ENCODE measurements around the gene CDKAL1.
"Not testable (repeated sequence)": the region's sequence is repeated elsewhere in the genome, so short reads cannot be mapped to it uniquely, and the experiment has no call there.

The CDKAL1 gene

GRCh38 chr6:20606831-20607230 is 72.6 kb downstream of the CDKAL1 start:
- H3K27ac ChIP-seq = no peak overlapping the region
- H3K4me3 ChIP-seq = no peak overlapping the region
- no peak for TF ChIP-seq CTCF (IDR thresholded peaks at IDR 0.05)
- no peak for DNase-seq (ENCODE audit: low spot score)

- Histone ChIP-seq H3K27ac (no peak overlapping the region), H3K4me3 (no peak overlapping the region)
- no peak for DNase-seq (ENCODE audit: low spot score)
- no peak for TF ChIP-seq CTCF (IDR thresholded peaks at IDR 0.05)
These were observed 74.1 kb downstream of the CDKAL1 start for GRCh38 chr6:20608356-20608755.

- DNase-seq (ENCODE audit: low spot score) = no peak
- no peak overlapping the region for H3K27ac ChIP-seq
- no peak overlapping the region for H3K4me3 ChIP-seq
- TF ChIP-seq CTCF (IDR thresholded peaks at IDR 0.05) = no peak
These were observed 74.6 kb downstream of the CDKAL1 start for GRCh38 chr6:20608905-20609304.

- not testable (repeated sequence) for DNase-seq (ENCODE audit: low spot score); H3K27ac ChIP-seq
These were observed 75.7 kb downstream of the CDKAL1 start for GRCh38 chr6:20609924-20610323.

GRCh38 chr6:20610636-20611370 is 76.5 kb downstream of the CDKAL1 start:
- TF ChIP-seq CTCF (IDR thresholded peaks at IDR 0.05) = no peak
- DNase-seq (ENCODE audit: low spot score) = no peak
- H3K27ac ChIP-seq = no peak overlapping the region
- no peak overlapping the region for H3K4me3 ChIP-seq

More at GRCh38 chr6:20609924-20610323, 75.7 kb downstream of the CDKAL1 start:
- H3K4me3 ChIP-seq = not testable (repeated sequence)

GRCh38 chr6:20617537-20617936 is 83.3 kb downstream of the CDKAL1 start:
- H3K4me3 ChIP-seq; DNase-seq (ENCODE audit: low spot score); H3K27ac ChIP-seq: not testable (repeated sequence)

GRCh38 chr6:20620043-20620442 is 85.8 kb downstream of the CDKAL1 start:
- H3K27ac ChIP-seq = no peak overlapping the region
- TF ChIP-seq CTCF (IDR thresholded peaks at IDR 0.05) = no peak
- no peak overlapping the region for H3K4me3 ChIP-seq
- no peak for DNase-seq (ENCODE audit: low spot score)

GRCh38 chr6:20623761-20624160 is 89.5 kb downstream of the CDKAL1 start:
- TF ChIP-seq CTCF (IDR thresholded peaks at IDR 0.05) = no peak
- DNase-seq (ENCODE audit: low spot score) = no peak
- no peak overlapping the region for H3K4me3 ChIP-seq
- H3K27ac ChIP-seq = no peak overlapping the region

All from coronary artery (tissue), 2 donors.